GM18951 (cell line): Measurements from ENCODE around the gene CDK12.

Source experiments
- POLR2A ChIP-seq: IDR thresholded peaks from 4 replicates; pipeline ENCODE4 v1.6.1; 2011; ENCODE audit warnings: mild to moderate bottlenecking; ENCODE audit not compliant: insufficient read length, insufficient read depth; ENCODE audit errors: extremely low read depth
- in situ Hi-C: fragments of 300-500 bp; cut with MboI; formaldehyde crosslinking; loops from one replicate; pipeline ENCODE4 v1.12.0; 2022; ENCODE audit warnings: low sequenced_read_pairs, mixed read lengths, inconsistent platforms; ENCODE audit not compliant: unreplicated experiment

CDK12 gene

GRCh38 chr17:39549747-39550573, 88.7 kb downstream of the CDK12 start:
- TF ChIP-seq POLR2A: no peak
- in situ Hi-C loops: no loop called here

- no peak for TF ChIP-seq POLR2A
Measured at GRCh38 chr17:39551879-39552278, 90.6 kb downstream of the CDK12 start.

DNA sequence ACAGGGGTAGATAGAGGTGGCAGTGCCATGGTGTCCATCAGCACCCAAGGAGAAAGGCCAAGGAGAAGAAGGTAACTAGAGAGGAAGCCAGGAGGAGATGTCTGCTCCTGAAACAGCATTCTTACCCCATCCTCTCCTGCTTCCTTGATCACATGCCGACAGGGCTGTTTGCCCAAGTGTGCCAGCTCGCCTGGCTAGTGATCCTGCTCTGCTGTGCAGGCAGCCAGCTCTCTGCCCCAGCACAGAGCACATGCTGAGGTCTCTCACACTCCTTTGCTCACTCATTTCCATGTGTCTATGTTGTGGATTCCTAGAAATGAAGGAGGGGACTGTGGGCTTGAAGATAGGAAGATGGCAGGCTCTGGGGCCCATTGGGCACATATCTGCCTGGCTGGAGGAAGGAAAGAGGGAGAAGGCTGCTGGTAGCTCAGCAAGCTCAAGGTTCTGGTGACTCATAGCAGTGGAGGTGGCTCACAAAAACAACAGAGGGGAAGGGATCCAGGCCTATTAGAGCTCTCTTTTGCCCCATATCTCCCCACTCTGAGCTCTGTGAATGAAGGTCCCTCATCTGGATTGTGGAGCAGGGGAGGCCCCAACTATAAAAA, 92.2 kb downstream of the CDK12 start:
- in situ Hi-C loops: no loop called here

More at GRCh38 chr17:39551879-39552278, 90.6 kb downstream of the CDK12 start:
- in situ Hi-C loops: no loop called here

DNA sequence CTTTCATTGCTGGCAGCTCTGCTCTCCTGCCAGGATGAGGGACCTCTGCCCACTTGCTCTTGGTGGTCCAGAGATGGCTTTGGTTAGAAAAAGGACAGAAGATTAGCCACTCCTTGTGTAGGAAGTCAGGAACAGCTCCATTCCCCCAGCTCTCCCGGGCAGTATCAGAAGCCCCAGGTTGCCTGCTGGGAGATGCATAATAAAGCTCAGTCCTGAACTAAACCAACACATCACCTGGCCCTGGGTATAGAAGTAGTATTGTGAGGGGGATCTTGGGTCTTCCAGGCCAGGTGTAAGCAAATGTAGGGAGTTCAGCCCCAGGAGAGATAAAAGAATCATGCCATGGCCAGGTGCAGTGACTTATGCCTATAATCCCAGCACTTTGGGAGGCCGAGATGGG, 94.1 kb downstream of the CDK12 start:
- in situ Hi-C loops: no loop called here
- TF ChIP-seq POLR2A: no peak

More for the DNA sequence above, 92.2 kb downstream of the CDK12 start:
- TF ChIP-seq POLR2A: no peak

DNA sequence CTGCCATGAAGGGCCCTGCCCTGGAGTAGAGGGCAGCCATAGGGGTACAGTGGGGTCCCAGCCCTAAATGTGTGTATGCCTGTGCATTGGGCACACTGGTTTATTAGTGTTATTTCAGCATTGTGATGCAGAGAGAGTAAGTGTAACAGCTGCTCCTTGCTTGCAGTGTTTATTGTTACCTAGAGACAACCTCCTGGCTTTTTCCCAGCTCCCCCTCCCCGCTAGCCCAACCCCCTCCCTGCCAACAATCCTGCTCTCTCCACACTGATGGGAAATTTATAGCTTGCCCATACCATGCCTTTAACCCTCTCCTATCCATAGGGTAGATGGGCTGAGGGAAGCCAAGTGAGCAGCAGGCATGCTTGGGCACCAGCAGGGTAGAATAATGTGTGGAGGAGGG, 95.1 kb downstream of the CDK12 start:
- in situ Hi-C loops: no loop called here
- TF ChIP-seq POLR2A: no peak

GRCh38 chr17:39562395-39562794, 101.1 kb downstream of the CDK12 start:
- TF ChIP-seq POLR2A: no peak
- in situ Hi-C loops: no loop called here

DNA sequence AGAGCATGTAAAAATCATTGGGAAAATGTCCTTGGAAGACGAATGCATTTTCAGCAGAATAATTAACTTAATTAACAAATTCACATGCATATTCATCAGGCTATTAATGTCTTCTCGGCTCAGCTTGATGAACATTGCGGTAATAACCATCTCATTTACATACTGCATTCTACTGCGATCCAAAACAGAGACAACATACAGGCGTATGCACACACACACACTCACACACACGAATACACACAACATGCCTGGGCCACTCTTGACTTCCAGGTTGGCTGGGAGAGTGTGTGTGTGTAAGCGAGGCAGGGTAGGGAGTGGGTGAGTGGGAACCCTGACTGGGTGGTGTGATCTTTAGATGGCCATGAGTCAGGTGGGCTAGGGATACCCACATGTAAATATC, 101.7 kb downstream of the CDK12 start:
- no peak for TF ChIP-seq POLR2A
- in situ Hi-C loops: no loop called here

DNA sequence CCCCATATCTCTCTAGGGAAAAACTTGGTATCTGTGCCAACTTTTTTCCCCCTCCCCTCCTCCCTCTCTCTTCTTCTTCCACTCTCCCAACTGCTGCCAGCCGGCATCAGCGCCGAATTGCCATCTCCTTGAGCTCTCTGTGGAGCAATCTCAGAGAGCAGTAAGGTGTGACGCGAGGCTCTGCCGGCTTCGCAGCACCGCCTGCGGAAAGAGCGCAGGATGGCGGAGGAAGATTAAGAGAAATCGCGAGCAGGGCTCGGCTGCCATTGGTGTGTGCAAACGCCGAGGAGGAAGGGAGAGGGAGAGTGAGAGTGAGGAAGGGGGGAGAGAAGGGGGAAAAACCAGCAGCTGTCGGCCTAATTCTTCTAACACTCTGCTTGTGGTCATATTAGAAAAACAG, 102.2 kb downstream of the CDK12 start:
- TF ChIP-seq POLR2A: no peak
- in situ Hi-C loops: no loop called here

DNA sequence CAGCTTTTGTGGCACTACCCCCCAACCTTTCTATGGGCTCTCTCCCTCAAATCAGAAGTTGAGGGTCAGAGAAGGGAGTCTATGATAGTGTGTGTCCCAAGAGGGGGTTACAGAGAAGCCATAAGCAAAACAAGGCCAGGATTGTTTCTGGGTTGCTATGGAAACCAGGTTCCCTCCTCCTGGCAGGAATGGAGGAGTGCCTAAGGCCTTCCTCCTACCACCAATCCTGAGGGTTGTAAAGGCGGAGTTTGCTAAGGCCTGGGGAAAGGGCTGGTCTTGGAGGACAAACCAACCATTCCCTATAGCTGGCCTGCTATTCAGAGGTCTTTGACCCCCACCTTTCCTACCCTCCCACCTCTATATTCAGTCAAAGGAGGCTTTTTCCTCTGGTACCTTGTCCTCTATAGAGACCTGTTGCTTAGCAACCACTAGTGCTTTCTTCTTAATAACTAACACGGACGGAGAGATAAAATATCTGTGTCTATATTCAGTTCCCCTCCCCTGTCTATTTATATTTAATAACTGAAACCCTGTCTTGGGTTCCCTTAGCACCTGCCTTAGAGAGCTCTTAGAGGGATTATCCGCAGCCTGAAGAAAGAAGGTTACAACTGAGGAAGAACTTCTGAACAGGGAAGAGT, 103.0 kb downstream of the CDK12 start:
- in situ Hi-C loops: no loop called here
- TF ChIP-seq POLR2A: no peak

GRCh38 chr17:39566094-39566850, 105.0 kb downstream of the CDK12 start:
- in situ Hi-C loops: no loop called here
- TF ChIP-seq POLR2A: no peak

DNA sequence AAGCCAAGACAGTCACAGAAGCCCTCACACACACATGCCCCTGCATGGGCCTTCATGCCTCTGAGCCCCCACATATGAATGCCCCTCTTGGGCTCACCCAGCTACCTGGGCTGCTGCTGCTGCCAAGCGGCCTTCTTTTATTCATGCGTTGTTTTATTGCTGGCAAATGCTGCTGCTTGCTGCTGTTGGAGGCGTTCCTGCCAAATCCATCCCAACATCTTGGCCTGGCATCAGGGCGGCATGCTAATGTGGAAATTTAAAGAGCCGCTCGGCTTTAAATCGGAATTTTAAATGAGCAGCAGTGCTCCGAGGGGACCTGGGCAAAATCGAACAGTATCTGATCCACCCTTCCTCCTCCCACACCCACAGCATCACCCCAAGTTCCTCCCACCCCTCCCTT, 107.4 kb downstream of the CDK12 start:
- no peak for TF ChIP-seq POLR2A
- in situ Hi-C loops: no loop called here

DNA sequence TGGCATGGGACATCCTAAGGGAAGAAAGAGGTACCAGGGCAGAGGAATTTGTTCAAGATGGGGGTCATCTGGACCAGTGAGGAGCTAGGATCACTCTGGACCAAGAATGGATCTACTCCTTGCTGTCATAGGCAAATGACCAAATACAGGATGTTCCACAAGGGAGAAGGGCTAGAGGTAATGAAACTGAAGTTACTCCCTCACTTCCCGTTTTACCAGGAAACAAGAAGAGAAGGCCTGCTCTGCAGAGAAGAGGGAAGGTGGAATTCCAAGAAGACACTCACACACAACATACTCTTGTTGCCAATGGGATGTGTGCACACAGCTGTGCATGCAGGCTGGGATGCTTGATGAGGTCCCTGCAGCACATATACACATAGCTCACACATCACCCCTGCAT, 107.8 kb downstream of the CDK12 start:
- in situ Hi-C loops: no loop called here
- no peak for TF ChIP-seq POLR2A

- TF ChIP-seq POLR2A: no peak
- in situ Hi-C loops: no loop called here
Measured at GRCh38 chr17:39572121-39572520, 110.8 kb downstream of the CDK12 start.
